NCI-H1092 (cell line): ENCODE results near the gene IL10RB.
A peak's percentile ranks its signal among the peaks of the same experiment; 100 is the strongest.
"Not testable (repeated sequence)": the region's sequence is repeated elsewhere in the genome, so short reads cannot be mapped to it uniquely, and the experiment has no call there.

Experiments
- DNase-seq: peaks from one replicate; lab custom pipeline; 2025; lab: John Stamatoyannopoulos, UW

IL10RB gene

GRCh38 chr21:33266050-33266788 is at the start of gene IL10RB:
Gene IL10RB (plus strand): TSS chr21:33266367. CDS start chr21:33266466, 99 bp downstream.
- peak; percentile 58 for DNase-seq

- DNase-seq, result no peak
Observed at GRCh38 chr21:33217138-33217520, 49.0 kb upstream of the IL10RB start.

- no peak for DNase-seq
Observed at GRCh38 chr21:33219300-33219699, 46.9 kb upstream of the IL10RB start.

- DNase-seq, result no peak
Observed at GRCh38 chr21:33219954-33220353, 46.2 kb upstream of the IL10RB start.

- not testable (repeated sequence) for DNase-seq
Observed at GRCh38 chr21:33225376-33225775, 40.8 kb upstream of the IL10RB start.

- DNase-seq, result no peak
Observed at GRCh38 chr21:33228455-33228854, 37.7 kb upstream of the IL10RB start.

GRCh38 chr21:33229099-33229783 is 36.9 kb upstream of the IL10RB start:
- no peak for DNase-seq

- peak; percentile 41 for DNase-seq
Observed at GRCh38 chr21:33229784-33230544, 36.2 kb upstream of the IL10RB start, which contains the start of gene IFNAR2. Gene IFNAR2 (plus strand): TSS chr21:33229938. CDS start chr21:33241923, 11,985 bp downstream.

- peak; percentile 37 for DNase-seq
Observed at GRCh38 chr21:33230545-33231324, 35.4 kb upstream of the IL10RB start.

GRCh38 chr21:33231526-33231925 is 34.6 kb upstream of the IL10RB start:
- no peak for DNase-seq

GRCh38 chr21:33232291-33233034 is 33.7 kb upstream of the IL10RB start:
- DNase-seq, result no peak

- no peak for DNase-seq
Observed at GRCh38 chr21:33234635-33235520, 31.3 kb upstream of the IL10RB start.

- no peak for DNase-seq
Observed at GRCh38 chr21:33236013-33236686, 30.0 kb upstream of the IL10RB start.

- no peak for DNase-seq
Observed at GRCh38 chr21:33236766-33237165, 29.4 kb upstream of the IL10RB start.

GRCh38 chr21:33237486-33237885 is 28.7 kb upstream of the IL10RB start:
- no peak for DNase-seq

- DNase-seq, result no peak
Observed at GRCh38 chr21:33238146-33238545, 28.0 kb upstream of the IL10RB start.

GRCh38 chr21:33238565-33239255 is 27.5 kb upstream of the IL10RB start:
- DNase-seq, result no peak

GRCh38 chr21:33239559-33240127 is 26.5 kb upstream of the IL10RB start:
- DNase-seq, result not testable (repeated sequence)

GRCh38 chr21:33240404-33240803 is 25.8 kb upstream of the IL10RB start:
- no peak for DNase-seq
